Testis (tissue), 2 donors: ENCODE data around the gene SLC25A39.
A peak's percentile ranks its signal among the peaks of the same experiment; 100 is the strongest.

ENCODE experiments used
- POLR2A ChIP-seq: fragments of 450-650 bp; IDR thresholded peaks from one replicate; pipeline ENCODE4 v1.6.1; 2017; ENCODE audit warnings: antibody characterized with exemption, mild to moderate bottlenecking, moderate library complexity
- TF ChIP-seq, protein P1 (sequence below), 3 experiments: fragments of 450-650 bp in 2 of 3; fragments of 200-600 bp in 1 of 3; sonication (generic) in 1 of 3; IDR thresholded peaks; one replicate each; pipeline ENCODE4 v1.5.1; 2016 to 2019; ENCODE audit warnings: antibody characterized with exemption in 3 of 3, mild to moderate bottlenecking in 2 of 3, moderate library complexity in 1 of 3

- TF ChIP-seq, protein P1, sequence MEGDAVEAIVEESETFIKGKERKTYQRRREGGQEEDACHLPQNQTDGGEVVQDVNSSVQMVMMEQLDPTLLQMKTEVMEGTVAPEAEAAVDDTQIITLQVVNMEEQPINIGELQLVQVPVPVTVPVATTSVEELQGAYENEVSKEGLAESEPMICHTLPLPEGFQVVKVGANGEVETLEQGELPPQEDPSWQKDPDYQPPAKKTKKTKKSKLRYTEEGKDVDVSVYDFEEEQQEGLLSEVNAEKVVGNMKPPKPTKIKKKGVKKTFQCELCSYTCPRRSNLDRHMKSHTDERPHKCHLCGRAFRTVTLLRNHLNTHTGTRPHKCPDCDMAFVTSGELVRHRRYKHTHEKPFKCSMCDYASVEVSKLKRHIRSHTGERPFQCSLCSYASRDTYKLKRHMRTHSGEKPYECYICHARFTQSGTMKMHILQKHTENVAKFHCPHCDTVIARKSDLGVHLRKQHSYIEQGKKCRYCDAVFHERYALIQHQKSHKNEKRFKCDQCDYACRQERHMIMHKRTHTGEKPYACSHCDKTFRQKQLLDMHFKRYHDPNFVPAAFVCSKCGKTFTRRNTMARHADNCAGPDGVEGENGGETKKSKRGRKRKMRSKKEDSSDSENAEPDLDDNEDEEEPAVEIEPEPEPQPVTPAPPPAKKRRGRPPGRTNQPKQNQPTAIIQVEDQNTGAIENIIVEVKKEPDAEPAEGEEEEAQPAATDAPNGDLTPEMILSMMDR (IDR thresholded peaks at IDR 0.05), result peak; percentile 40 to 69 (median 51)
- no peak for TF ChIP-seq POLR2A
Observed at GRCh38 chr17:44350733-44351226, 26.2 kb upstream of the SLC25A39 start.
